Stimulated activated CD8-positive, alpha-beta memory T cell treated with anti-CD3 and anti-CD28 coated beads, Interleukin-4, amount 100 ng/mL, for 48 hours (primary cell): Measurements from ENCODE around the gene TLX3.
"Not testable (repeated sequence)": the region's sequence is repeated elsewhere in the genome, so short reads cannot be mapped to it uniquely, and the experiment has no call there.

Source experiments
- DNase-seq: peaks from one replicate; pipeline ENCODE4 v3.0.0-alpha.2; 2020

The TLX3 gene

DNA sequence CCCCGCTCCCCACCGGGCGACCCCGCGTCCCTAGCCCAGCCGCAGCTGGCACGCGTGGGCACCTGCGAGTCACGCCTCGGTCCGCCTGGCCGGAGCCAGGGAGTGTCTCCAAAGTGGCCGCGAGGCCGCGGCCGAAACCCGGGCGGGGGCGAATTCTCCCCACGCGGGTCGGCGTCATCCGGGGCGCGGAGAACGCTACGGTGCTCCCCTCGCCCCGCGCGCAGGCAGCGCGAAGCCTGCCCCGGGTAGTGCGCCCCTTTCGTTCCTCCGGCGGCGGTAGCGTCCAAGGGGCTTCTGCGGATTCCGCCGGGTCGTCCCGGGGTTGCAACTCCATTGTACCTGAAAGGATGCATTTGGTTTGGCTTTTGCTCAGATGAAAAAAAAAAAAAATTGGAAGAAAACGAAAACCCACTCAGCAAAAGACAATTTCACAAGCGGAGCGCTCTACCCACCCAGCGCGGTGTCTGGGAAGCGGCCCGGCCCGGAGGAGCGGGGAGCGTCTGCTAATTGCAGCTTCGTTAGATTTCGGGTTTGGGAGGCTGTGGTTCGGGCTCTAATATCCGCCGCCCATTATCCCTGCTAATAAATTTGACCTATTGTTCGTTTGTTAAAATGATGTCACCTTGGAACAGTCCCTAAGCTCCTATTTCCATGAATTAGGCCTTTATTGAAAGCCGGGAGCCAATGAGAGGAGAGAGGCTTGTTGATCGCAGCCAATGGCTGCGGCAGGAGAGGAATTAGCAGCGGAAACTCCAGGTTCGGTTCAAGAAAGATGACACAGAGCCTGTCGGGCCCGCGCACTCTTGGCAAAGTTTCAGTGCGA, at the start of gene TLX3:
TSS of gene TLX3 (plus strand) at position 796 of the 823 bp plus-strand sequence. CDS start 118 bp downstream, outside the sequence.
- DNase-seq = no peak

GRCh38 chr5:171261361-171261760, 47.7 kb upstream of the TLX3 start:
- no peak for DNase-seq

GRCh38 chr5:171261904-171262303, 47.1 kb upstream of the TLX3 start:
- no peak for DNase-seq

- no peak for DNase-seq
These were observed 45.9 kb upstream of the TLX3 start for GRCh38 chr5:171263181-171263580.

GRCh38 chr5:171264843-171265242, 44.2 kb upstream of the TLX3 start:
- DNase-seq = no peak

DNA sequence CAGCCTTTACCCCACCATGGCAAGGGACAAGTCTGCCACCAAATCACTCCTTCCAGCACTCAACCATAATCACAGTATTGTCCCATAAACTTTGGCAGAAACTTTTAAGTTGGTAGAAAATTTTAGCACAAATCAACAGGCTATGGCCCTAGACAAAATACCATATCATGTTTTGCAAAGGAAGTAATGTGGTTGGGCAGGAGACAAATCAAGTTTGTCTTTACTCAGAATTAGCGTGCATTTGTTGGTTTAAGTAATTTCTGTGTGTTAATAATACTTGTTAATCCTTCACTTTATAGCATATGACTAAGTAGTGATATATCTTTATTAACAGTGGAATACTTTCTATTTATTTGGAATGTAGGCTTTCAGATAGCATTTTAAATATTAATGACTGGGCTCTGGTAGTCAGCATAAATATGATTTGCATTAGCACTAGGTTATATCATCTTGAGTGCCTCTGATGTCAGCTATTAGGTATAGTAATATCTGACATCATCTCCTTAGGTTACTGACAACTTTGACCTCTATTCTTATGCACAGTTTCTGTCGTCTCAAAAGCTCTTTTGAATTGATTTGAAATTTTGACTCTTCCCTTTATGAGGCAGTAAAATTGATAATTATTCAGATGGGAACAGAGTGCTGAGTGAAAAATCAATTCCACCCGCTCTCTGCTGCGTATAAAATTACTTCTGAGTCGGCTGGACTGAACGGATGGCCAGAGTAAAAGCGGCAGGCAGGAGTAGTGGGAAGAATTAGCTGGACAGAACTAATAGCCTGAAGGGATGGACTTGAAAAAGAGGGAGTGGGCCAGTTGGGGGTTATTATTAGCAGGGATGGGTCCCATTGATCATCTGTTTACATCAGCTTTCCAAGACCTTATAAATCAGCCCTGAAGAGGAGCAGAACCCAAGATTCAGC, 40.1 kb upstream of the TLX3 start:
- DNase-seq = no peak

DNA sequence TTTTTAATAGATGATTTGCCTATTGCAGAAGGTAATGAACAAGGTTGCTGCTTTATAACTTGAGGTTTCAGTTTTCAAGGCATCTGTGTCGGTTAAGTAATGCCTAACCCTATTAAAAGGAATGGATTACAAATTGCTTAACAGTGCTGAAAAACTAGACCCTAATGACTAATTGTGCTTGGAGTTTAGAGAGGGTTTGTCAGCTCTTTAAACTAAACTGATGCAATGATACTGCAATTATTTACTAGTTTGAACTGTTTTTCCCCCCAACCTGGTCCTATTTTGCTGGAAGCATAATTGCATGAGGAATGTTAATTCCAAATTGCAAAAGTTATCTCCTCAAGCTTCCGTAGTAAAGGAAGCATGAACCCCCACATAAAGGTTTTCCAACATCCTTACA, 39.3 kb upstream of the TLX3 start:
- DNase-seq = no peak

DNA sequence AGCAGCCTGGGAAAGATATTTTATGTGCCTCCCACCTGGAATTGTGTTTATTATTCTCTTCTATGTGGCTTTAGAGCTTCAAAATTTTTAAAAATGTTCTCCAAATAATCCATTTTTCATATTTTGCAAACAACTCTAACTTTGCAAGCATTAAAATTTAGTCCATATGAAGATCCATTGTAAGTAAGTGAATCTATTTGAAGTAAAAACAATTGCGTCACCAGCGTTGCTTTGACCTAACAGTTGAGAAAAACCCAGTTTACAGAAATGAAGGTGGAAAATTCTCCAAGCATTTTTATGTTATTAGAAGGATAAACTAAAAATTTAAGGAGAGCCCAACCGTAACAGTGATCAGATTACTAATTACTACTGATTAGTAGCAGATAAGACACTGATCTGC, 38.9 kb upstream of the TLX3 start:
- no peak for DNase-seq

DNA sequence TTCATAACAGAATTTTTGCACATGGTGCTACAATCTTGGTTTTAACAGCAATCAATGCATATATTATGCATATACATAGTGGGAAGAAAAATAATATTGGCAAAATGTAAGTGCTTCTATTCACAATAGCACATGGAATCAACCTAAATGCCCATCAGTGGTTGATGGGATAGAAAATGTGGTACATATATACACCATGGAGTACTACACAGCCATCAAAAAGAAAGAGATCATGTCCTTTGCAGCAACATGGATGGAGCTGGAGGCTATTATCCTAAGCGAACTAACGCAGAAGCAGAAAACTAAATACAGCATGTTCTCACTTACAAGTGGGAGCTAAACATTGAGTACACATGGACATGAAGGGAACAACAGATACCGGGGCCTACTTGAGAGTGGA, 37.2 kb upstream of the TLX3 start:
- no peak for DNase-seq

DNA sequence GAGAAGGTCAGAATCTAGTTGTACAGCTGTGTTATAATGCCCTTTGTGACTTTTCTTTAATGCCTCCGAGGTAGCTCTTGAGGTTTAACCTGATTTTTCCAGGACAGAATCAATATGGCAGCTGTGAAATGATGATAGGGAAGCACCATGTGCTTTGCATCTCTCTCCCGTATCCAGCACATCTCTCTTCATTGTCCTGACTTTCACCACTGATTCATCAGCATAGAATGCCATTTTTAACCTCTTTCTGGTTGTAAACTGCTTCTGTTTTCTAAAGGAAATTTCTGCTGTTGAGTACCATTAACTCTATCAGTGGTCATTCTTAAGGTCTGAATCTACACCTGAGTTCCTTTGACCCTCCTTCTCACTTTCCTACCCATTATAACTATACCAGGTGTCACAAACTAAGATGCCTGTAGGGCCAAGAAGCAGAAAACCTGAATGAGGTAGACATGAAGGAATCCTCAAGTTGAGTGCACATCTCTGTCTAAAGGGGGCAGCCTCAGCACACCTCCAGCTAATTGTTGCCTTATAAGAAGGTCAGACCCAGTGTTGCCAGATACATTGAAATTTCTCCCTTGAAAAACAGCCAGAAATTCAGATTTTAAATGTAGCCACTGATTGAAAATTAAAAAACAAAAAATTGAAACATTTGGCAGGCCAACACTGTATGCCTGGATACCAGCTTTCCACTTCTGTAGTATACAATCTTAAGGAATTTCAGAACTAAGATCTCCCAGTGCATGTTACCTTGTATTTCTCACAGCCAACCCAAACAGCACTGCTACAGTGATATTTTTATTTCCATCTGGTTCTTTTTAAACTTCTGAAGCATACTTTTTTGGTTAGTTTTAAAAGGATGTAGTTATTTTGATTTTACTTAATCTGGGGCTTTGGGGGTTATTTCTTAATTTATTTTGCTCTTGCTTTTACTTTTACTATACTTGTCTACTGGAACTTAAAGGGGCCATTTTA, 35.8 kb upstream of the TLX3 start:
- DNase-seq = no peak

DNA sequence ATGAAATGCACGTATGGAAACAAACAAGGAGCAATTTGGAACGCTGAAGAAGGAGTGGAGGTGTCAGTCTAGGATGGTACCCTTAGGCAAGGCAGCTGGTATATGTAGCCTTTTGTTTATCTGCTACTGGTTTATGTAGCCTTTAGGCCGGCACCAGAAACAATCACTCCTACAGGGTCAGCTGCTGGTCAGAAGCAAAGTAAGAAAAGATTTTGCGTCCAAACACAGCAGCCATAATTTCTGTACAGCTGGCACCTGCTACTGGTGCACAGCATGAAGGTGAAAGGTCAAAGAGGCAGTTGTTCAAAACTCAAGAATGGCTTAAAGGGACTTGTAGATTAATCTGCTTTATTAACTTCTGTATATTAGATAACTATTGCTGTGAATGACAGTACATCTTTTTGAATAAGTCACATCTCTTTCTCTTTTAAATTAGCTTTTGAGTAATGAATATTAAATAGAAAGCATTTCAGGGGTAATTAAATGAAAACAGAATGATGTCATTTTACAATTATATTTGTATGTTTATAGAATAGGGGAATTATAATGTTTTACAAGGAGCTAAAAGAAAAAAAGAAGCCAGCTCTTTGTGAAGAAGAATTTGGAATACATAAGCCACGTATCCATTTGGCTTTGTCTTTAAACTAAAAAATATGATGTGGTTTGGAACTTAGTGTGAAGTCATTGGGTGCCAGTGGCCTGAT, 33.1 kb upstream of the TLX3 start:
- no peak for DNase-seq

GRCh38 chr5:171283753-171284152, 25.3 kb upstream of the TLX3 start:
- no peak for DNase-seq

- no peak for DNase-seq
These were observed 23.6 kb upstream of the TLX3 start for GRCh38 chr5:171285465-171285864.

GRCh38 chr5:171288066-171288465, 21.0 kb upstream of the TLX3 start:
- no peak for DNase-seq

- DNase-seq = no peak
These were observed 17.7 kb upstream of the TLX3 start for GRCh38 chr5:171291371-171291770.

DNA sequence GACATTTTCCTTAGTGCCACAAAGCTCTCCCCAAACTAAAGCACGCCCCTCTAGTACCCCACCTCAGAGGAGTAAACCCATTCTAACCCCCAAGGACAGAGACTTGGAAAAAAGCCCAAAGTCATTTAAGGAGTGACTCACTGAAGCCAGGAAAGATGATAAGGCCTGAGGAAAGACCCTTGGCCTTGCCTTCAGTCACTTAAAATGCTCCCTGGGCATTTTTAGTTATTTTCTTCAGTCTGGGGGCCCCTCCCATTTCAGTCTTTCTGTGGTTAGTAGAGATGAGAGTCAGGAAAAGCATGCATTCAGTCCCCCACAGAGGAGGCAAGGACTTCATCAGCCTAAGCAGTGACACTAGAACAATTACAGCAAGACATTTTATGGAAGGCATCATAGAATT, 13.7 kb upstream of the TLX3 start:
- DNase-seq = no peak

DNA sequence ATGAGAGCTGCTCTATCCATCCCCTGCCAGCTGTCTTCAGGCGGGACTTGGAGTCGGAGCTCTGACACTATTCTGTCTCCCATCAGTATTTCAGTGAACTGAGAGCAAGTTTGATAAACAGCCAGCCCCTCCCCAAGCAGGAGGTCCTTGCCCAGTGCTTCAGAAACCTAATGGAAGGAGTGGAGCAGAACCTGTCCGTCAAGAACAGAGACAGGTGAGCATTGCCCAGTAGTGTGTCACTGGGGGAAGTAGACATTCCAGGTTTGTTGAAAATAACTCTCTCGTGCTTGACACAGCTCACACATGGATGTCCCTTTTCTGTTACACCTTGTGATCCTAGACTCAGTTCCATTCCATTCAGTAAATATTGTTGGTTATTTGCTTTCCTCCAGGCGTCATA, 13.2 kb upstream of the TLX3 start:
- DNase-seq = no peak

GRCh38 chr5:171297941-171298340, 11.1 kb upstream of the TLX3 start:
- not testable (repeated sequence) for DNase-seq

DNA sequence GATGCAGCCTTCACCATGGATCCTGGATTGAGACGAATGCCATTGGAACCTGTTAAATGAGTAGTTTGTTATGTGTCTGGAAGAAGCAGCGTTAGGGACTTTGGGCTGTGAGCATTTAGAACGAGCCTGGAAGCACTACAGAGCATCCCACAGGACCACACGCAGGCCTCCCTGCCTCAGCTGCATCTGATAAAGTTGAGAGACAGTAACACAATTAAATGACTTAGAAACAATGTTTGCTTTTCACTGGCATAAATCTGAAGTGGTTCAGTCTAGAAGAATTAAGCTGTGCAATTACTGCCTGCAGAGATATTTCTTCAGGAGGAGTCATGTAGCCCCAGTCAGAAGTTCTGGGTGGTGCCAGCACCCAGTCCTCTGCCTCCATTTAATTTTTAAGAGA, 9.8 kb upstream of the TLX3 start:
- no peak for DNase-seq

- DNase-seq = no peak
These were observed 9.2 kb upstream of the TLX3 start for GRCh38 chr5:171299851-171300250.

GRCh38 chr5:171300358-171300757, 8.7 kb upstream of the TLX3 start:
- no peak for DNase-seq

- no peak for DNase-seq
These were observed 2.9 kb upstream of the TLX3 start for GRCh38 chr5:171306166-171306565.
